Measurements from ENCODE around the gene RPL18. TPM values are rescaled to one million over a fixed set of nuclear protein-coding genes. Genes with fewer than 3 reads are reported as not detected.

RPL18 gene
- total RNA-seq, 4 donors from 2014 or later = 1,223 to 1,420 (median 1,299) TPM

- Histone ChIP-seq H3K27ac (no peak overlapping the region), H3K4me3 (no peak overlapping the region), H3K4me1 (peaks cover 17 to 30% of the 10 kb centered on the region in 2 donors), H3K36me3 (no peaks in the 10 kb centered on the region), H3K27me3 (no peaks in the 10 kb centered on the region), H3K9me3 (no peaks in the 10 kb centered on the region)
- DNase-seq = no peak
- no peak for ATAC-seq
- TF ChIP-seq POLR2A (IDR thresholded peaks at IDR 0.05) = no peak
- TF ChIP-seq CTCF (IDR thresholded peaks at IDR 0.05 in 4 of 5, conservative IDR thresholded peaks at IDR 0.05 in 1 of 5) = no peak
- intact Hi-C loops (cut with DNase I; ENCODE audit: low total_unique reads) (no loop called here), in situ Hi-C loops (cut with MboI; ENCODE audit: low sequenced_read_pairs in 4 of 4) (loop anchor here in 2 of 4 donors (10.0 to 25.0 kb wide), 2 partner anchors 94 to 102 kb away; partner anchors contain the start of genes IZUMO1 (in 2 of the 2) and RASIP1 (in 2 of the 2))
These were observed 23.9 kb upstream of the RPL18 start for GRCh38 chr19:48642862-48643261.

- Histone ChIP-seq H3K4me1 (peaks cover 20 to 32% of the 10 kb centered on the region in 2 donors), H3K27me3 (no peaks in the 10 kb centered on the region), H3K4me3 (no peak overlapping the region), H3K9me3 (no peaks in the 10 kb centered on the region), H3K27ac (no peak overlapping the region), H3K36me3 (no peaks in the 10 kb centered on the region)
- in situ Hi-C loops (cut with MboI; ENCODE audit: low sequenced_read_pairs in 4 of 4) = loop anchor here in 2 of 4 donors (10.0 to 25.0 kb wide), 2 partner anchors 95 to 103 kb away; partner anchors contain the start of genes IZUMO1 (in 2 of the 2) and RASIP1 (in 2 of the 2)
- TF ChIP-seq POLR2A (IDR thresholded peaks at IDR 0.05) (no peak), CTCF (IDR thresholded peaks at IDR 0.05 in 4 of 5, conservative IDR thresholded peaks at IDR 0.05 in 1 of 5) (no peak)
- intact Hi-C loops (cut with DNase I; ENCODE audit: low total_unique reads) = no loop called here
- ATAC-seq (no peak), DNase-seq (no peak)
These were observed 22.9 kb upstream of the RPL18 start for GRCh38 chr19:48641850-48642249.

- Histone ChIP-seq H3K9me3 (no peaks in the 10 kb centered on the region), H3K27me3 (no peaks in the 10 kb centered on the region), H3K36me3 (no peaks in the 10 kb centered on the region), H3K27ac (peak overlapping the region in 2 of 4 donors; percentile 99 to 100), H3K4me3 (no peak overlapping the region), H3K4me1 (peaks cover 16 to 31% of the 10 kb centered on the region in 2 donors)
- intact Hi-C loops (cut with DNase I; ENCODE audit: low total_unique reads) = loop anchor here (2.0 to 10.0 kb wide), 4 partner anchors 147 to 1563 kb away; partner anchors contain the start of genes AKT1S1, MYH14 and TBC1D17
- DNase-seq (no peak), ATAC-seq (no peak)
- in situ Hi-C loops (cut with MboI; ENCODE audit: low sequenced_read_pairs in 4 of 4) = loop anchor here in 2 of 4 donors (10.0 to 25.0 kb wide), 2 partner anchors 98 to 105 kb away; partner anchors contain the start of genes IZUMO1 (in 2 of the 2) and RASIP1 (in 2 of the 2)
- TF ChIP-seq POLR2A (IDR thresholded peaks at IDR 0.05) (no peak), CTCF (IDR thresholded peaks at IDR 0.05 in 4 of 5, conservative IDR thresholded peaks at IDR 0.05 in 1 of 5) (no peak)
These were observed 20.8 kb upstream of the RPL18 start for GRCh38 chr19:48639483-48640375.

GRCh38 chr19:48638831-48639381 is 19.9 kb upstream of the RPL18 start:
- TF ChIP-seq CTCF (IDR thresholded peaks at IDR 0.05 in 4 of 5, conservative IDR thresholded peaks at IDR 0.05 in 1 of 5) (no peak), POLR2A (IDR thresholded peaks at IDR 0.05) (no peak)
- no peaks in the 10 kb centered on the region for H3K27me3 ChIP-seq
- ATAC-seq = no peak

More at GRCh38 chr19:48638831-48639381, 19.9 kb upstream of the RPL18 start:
- H3K27ac ChIP-seq = peak overlapping the region; percentile 97 to 100 (median 100)
- peak in 1 of 2 donors; percentile 46 for DNase-seq
- no peaks in the 10 kb centered on the region for H3K9me3 ChIP-seq
- intact Hi-C loops (cut with DNase I; ENCODE audit: low total_unique reads) = loop anchor here (2.0 to 10.0 kb wide), 4 partner anchors 148 to 1563 kb away; partner anchors contain the start of genes AKT1S1, MYH14 and TBC1D17
- H3K36me3 ChIP-seq = no peaks in the 10 kb centered on the region
- H3K4me3 ChIP-seq = no peak overlapping the region
- H3K4me1 ChIP-seq = peaks cover 21 to 31% of the 10 kb centered on the region in 2 donors
- in situ Hi-C loops (cut with MboI; ENCODE audit: low sequenced_read_pairs in 4 of 4) = loop anchor here in 1 of 4 donors (25.0 kb wide), 1 partner anchor 98 kb away; the partner anchor contains the start of genes IZUMO1 and RASIP1

Data from gastrocnemius medialis (tissue), 4 donors.